Measurements from ENCODE around the gene RNF44.

The RNF44 gene

GRCh38 chr5:176534640-176535039, 2.6 kb downstream of the RNF44 start:
- no peak for DNase-seq

GRCh38 chr5:176533894-176534611, 3.1 kb downstream of the RNF44 start:
- peak; percentile 53 for DNase-seq

GRCh38 chr5:176533390-176533789, 3.8 kb downstream of the RNF44 start:
- DNase-seq = no peak

GRCh38 chr5:176532795-176533194, 4.4 kb downstream of the RNF44 start:
- DNase-seq = no peak

GRCh38 chr5:176531902-176532493, 5.2 kb downstream of the RNF44 start:
- no peak for DNase-seq

GRCh38 chr5:176530983-176531901, 6.0 kb downstream of the RNF44 start:
- no peak for DNase-seq

GRCh38 chr5:176530393-176530982, 6.7 kb downstream of the RNF44 start:
- DNase-seq = peak; percentile 12

GRCh38 chr5:176529741-176530141, 7.5 kb downstream of the RNF44 start:
- peak; percentile 59 for DNase-seq

GRCh38 chr5:176529116-176529740, 8.0 kb downstream of the RNF44 start:
- no peak for DNase-seq

GRCh38 chr5:176528761-176529115, 8.5 kb downstream of the RNF44 start:
- DNase-seq = no peak

GRCh38 chr5:176528301-176528700, 8.9 kb downstream of the RNF44 start:
- DNase-seq = no peak

- DNase-seq = no peak
These were observed 9.7 kb downstream of the RNF44 start for GRCh38 chr5:176527246-176528222.

- no peak for DNase-seq
These were observed 10.7 kb downstream of the RNF44 start for GRCh38 chr5:176526462-176526861.

GRCh38 chr5:176525677-176526076, 11.5 kb downstream of the RNF44 start:
- DNase-seq = no peak

GRCh38 chr5:176524987-176525386, 12.2 kb downstream of the RNF44 start:
- DNase-seq = no peak

- DNase-seq = no peak
These were observed 13.1 kb downstream of the RNF44 start for GRCh38 chr5:176524138-176524537.

- DNase-seq = no peak
These were observed 15.4 kb downstream of the RNF44 start for GRCh38 chr5:176521699-176522263.

GRCh38 chr5:176521286-176521685, 15.9 kb downstream of the RNF44 start:
- DNase-seq = no peak

- DNase-seq = no peak
These were observed 17.1 kb downstream of the RNF44 start for GRCh38 chr5:176519810-176520720.

- DNase-seq = no peak
These were observed 20.0 kb downstream of the RNF44 start for GRCh38 chr5:176517053-176517661.
